ENCODE results near the gene RIC1.

- TF ChIP-seq NFE2L1 (tag; IDR thresholded peaks at IDR 0.05; ENCODE audit: borderline replicate concordance, low read depth) (no peak), CTCF (IDR thresholded peaks at IDR 0.05 in 2 of 3, conservative IDR thresholded peaks at IDR 0.05 in 1 of 3; ENCODE audit: insufficient read depth in 2 of 3, low read depth in 1 of 3, low read length in 3 of 3) (no peak), SMAD3 (CRISPR knock-in tag; conservative IDR thresholded peaks at IDR 0.05) (no peak), NBN (IDR thresholded peaks at IDR 0.05; ENCODE audit: low read depth) (no peak), ATF1 (CRISPR knock-in tag; IDR thresholded peaks at IDR 0.05) (no peak), ATF1 (tag; IDR thresholded peaks at IDR 0.05) (no peak), CBX5 (IDR thresholded peaks at IDR 0.05; ENCODE audit: borderline replicate concordance, low read depth) (no peak), JUND (IDR thresholded peaks at IDR 0.05; ENCODE audit: borderline replicate concordance, low read depth, low read length) (no peak), JUND (tag; IDR thresholded peaks at IDR 0.05; ENCODE audit: borderline replicate concordance, low read depth, low read length) (no peak), SRSF1 (IDR thresholded peaks at IDR 0.05; ENCODE audit: low read depth, low read length) (no peak), SP1 (CRISPR knock-in tag; IDR thresholded peaks at IDR 0.05) (no peak), GATA2 (CRISPR knock-in tag; IDR thresholded peaks at IDR 0.05) (no peak)
Measured at GRCh38 chr9:5580650-5581049, 48.3 kb upstream of the RIC1 start.
